DND-41 (cell line): ENCODE results near the gene NRP1.

Experiments
- ATAC-seq: fragments of 200-7000 bp; cut with Tn5 transposase; 3 replicates; pipeline ENCODE4 v1.9.1; 2021; ENCODE audit warnings: low read depth; ENCODE audit not compliant: insufficient read depth
- DNase-seq: peaks from one replicate; pipeline ENCODE4 v3.0.0-alpha.2; 2020
- H2AFZ ChIP-seq: 2 replicates; pipeline ENCODE4 v1.6.0; 2012; ENCODE audit warnings: low read depth, low read length
- H3K27ac ChIP-seq: 2 replicates; pipeline ENCODE4 v1.5.1; 2012; ENCODE audit warnings: low read length, inconsistent platforms
- H3K27me3 ChIP-seq: fragments of 200-600 bp; sonication (generic); 2 replicates; pipeline ENCODE4 v1.6.0; 2012; ENCODE audit warnings: low read length, mild to moderate bottlenecking, inconsistent platforms; ENCODE audit not compliant: insufficient read depth, poor library complexity
- H3K36me3 ChIP-seq: 2 replicates; pipeline ENCODE4 v1.5.1; 2012; ENCODE audit warnings: low read length, inconsistent platforms; ENCODE audit not compliant: insufficient read depth
- H3K4me1 ChIP-seq: 2 replicates; pipeline ENCODE4 v1.5.1; 2012; ENCODE audit warnings: mild to moderate bottlenecking, low read length; ENCODE audit not compliant: insufficient read depth
- H3K4me2 ChIP-seq: 2 replicates; pipeline ENCODE4 v1.6.0; 2012; ENCODE audit warnings: mild to moderate bottlenecking, moderate library complexity, low read length, inconsistent platforms; ENCODE audit not compliant: insufficient read depth
- H3K4me3 ChIP-seq, 2 experiments: fragments of 200-600 bp in 1 of 2; shearing (Covaris generic) in 1 of 2; 2 replicates each; pipeline ENCODE4 v1.5.1; 2012 to 2016; ENCODE audit warnings: inconsistent platforms in 2 of 2, low read length in 2 of 2, mild to moderate bottlenecking in 2 of 2, low read depth in 1 of 2, moderate library complexity in 1 of 2
- H3K79me2 ChIP-seq: 2 replicates; pipeline ENCODE4 v1.6.0; 2012; ENCODE audit warnings: low read length, inconsistent platforms; ENCODE audit not compliant: insufficient read depth
- H3K9ac ChIP-seq: 2 replicates; pipeline ENCODE4 v1.6.0; 2012; ENCODE audit warnings: low read depth, mild to moderate bottlenecking, inconsistent platforms, low read length, moderate library complexity
- H3K9me3 ChIP-seq: 2 replicates; pipeline ENCODE4 v1.5.1; 2012; ENCODE audit warnings: low read length, moderate library complexity, mild to moderate bottlenecking, inconsistent platforms; ENCODE audit not compliant: insufficient read depth, severe bottlenecking
- H4K20me1 ChIP-seq: 2 replicates; pipeline ENCODE4 v1.6.0; 2012; ENCODE audit warnings: low read length; ENCODE audit not compliant: insufficient read depth
- CTCF ChIP-seq: IDR thresholded peaks from 2 replicates; pipeline ENCODE4 v1.5.1; 2012; ENCODE audit warnings: borderline replicate concordance, low read length, moderate library complexity, mild to moderate bottlenecking; ENCODE audit not compliant: poor library complexity, severe bottlenecking; ENCODE audit errors: extremely low read depth
- EZH2 ChIP-seq: IDR thresholded peaks from 3 replicates; pipeline ENCODE4 v1.6.1; 2012; ENCODE audit warnings: borderline replicate concordance, low read depth, mild to moderate bottlenecking, moderate library complexity, low read length, inconsistent platforms; ENCODE audit not compliant: severe bottlenecking

The NRP1 gene

DNA sequence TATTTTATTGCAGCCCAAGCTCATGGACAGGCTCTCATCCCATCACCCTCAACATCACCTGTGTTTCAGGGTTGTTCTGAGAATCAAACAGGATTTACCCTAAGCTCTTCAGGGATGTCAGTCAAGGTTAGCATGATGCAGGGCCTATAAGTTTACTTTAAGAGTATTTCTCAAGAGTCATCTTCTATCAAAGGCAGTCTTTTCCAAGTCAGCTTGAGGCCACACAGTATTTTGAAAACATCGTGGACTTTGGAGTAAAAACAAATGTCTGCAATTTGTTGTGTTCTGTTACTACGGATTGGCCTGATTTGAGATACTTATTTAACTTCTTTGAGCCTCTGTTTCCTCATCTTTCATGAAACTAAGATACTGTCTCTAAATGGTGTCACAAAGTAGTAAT, 42.0 kb upstream of the NRP1 start:
- Histone ChIP-seq H3K4me3 (no peak overlapping the region), H3K27me3 (no peaks in the 10 kb centered on the region), H3K9me3 (no peaks in the 10 kb centered on the region), H3K79me2 (no peaks in the 10 kb centered on the region), H2AFZ (no peak overlapping the region), H4K20me1 (no peaks in the 10 kb centered on the region), H3K27ac (no peak overlapping the region), H3K4me2 (no peak overlapping the region), H3K36me3 (no peaks in the 10 kb centered on the region), H3K4me1 (no peaks in the 10 kb centered on the region), H3K9ac (no peak overlapping the region)
- TF ChIP-seq EZH2 (no peak), CTCF (no peak)
- ATAC-seq = no peak
- DNase-seq = no peak

- no peaks in the 10 kb centered on the region for H3K4me1 ChIP-seq
- no peaks in the 10 kb centered on the region for H4K20me1 ChIP-seq
- H3K36me3 ChIP-seq = no peaks in the 10 kb centered on the region
- TF ChIP-seq EZH2 (no peak), CTCF (no peak)
- no peak overlapping the region for H3K9ac ChIP-seq
- no peak for DNase-seq
- no peak overlapping the region for H3K27ac ChIP-seq
- no peaks in the 10 kb centered on the region for H3K9me3 ChIP-seq
- no peaks in the 10 kb centered on the region for H3K79me2 ChIP-seq
- ATAC-seq = no peak
- H3K4me3 ChIP-seq = no peak overlapping the region
- H3K27me3 ChIP-seq = no peaks in the 10 kb centered on the region
- no peak overlapping the region for H3K4me2 ChIP-seq
- H2AFZ ChIP-seq = no peak overlapping the region
Measured at GRCh38 chr10:33373263-33373662, 38.8 kb upstream of the NRP1 start.

DNA sequence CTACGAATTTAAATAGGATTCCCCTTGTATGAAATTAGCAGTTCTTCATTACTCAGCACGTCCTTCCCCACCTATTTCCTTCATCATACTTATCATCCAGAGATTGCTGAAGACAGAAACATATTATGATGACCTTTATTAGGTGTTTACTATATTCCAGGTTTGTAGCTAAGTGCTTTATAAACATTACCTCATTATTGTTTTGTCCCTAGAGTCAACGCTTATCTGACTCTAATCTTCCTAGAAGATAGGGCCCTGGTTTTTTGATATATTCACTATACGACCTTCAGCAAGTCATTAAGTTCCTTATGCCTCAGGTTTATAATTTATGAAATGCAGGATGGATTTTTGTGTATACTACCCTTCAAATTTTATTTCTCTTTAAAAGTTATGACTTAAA, 36.8 kb upstream of the NRP1 start:
- no peaks in the 10 kb centered on the region for H3K27me3 ChIP-seq
- H3K79me2 ChIP-seq = no peaks in the 10 kb centered on the region
- DNase-seq (no peak), ATAC-seq (no peak)
- no peak overlapping the region for H3K4me3 ChIP-seq
- H4K20me1 ChIP-seq = no peaks in the 10 kb centered on the region
- no peak for TF ChIP-seq CTCF
- TF ChIP-seq EZH2 = no peak
- no peaks in the 10 kb centered on the region for H3K36me3 ChIP-seq
- H3K4me2 ChIP-seq = no peak overlapping the region
- H3K9me3 ChIP-seq = peaks cover 5% of the 10 kb centered on the region
- no peak overlapping the region for H2AFZ ChIP-seq
- H3K27ac ChIP-seq = no peak overlapping the region
- H3K9ac ChIP-seq = no peak overlapping the region
- H3K4me1 ChIP-seq = no peaks in the 10 kb centered on the region

DNA sequence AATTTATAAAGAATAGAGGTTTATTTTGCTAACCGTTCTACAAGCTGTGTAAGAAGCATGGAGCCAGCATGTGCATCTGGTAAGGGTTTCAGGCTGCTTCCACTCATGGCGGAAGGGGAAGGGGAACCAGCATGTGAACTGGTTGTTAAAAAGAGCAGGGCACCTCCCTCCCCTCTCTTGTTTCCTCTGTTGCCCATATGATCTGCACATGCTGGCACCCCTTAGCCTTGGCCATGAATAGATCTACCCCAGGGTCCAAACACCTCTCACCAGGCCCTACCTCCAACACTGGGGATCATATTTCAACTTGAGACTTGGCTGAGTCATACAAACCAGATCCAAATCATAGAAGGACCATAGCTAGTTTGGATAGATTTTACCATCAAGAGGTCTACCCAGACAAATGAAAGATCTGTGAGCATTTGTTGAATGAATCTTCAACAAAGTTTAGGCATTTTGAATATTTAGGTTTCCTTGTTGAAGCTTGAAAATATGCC, 36.0 kb upstream of the NRP1 start:
- peaks cover 5% of the 10 kb centered on the region for H3K9me3 ChIP-seq
- no peak overlapping the region for H3K4me2 ChIP-seq
- no peak for DNase-seq
- H3K4me1 ChIP-seq = no peaks in the 10 kb centered on the region
- no peaks in the 10 kb centered on the region for H3K79me2 ChIP-seq
- no peak overlapping the region for H3K4me3 ChIP-seq
- no peak overlapping the region for H2AFZ ChIP-seq
- H3K9ac ChIP-seq = no peak overlapping the region
- no peaks in the 10 kb centered on the region for H3K27me3 ChIP-seq
- TF ChIP-seq CTCF (no peak), EZH2 (no peak)
- no peaks in the 10 kb centered on the region for H3K36me3 ChIP-seq
- H3K27ac ChIP-seq = no peak overlapping the region
- no peaks in the 10 kb centered on the region for H4K20me1 ChIP-seq
- no peak for ATAC-seq
